Measurements from ENCODE around the gene NME7.

Gene NME7

DNA sequence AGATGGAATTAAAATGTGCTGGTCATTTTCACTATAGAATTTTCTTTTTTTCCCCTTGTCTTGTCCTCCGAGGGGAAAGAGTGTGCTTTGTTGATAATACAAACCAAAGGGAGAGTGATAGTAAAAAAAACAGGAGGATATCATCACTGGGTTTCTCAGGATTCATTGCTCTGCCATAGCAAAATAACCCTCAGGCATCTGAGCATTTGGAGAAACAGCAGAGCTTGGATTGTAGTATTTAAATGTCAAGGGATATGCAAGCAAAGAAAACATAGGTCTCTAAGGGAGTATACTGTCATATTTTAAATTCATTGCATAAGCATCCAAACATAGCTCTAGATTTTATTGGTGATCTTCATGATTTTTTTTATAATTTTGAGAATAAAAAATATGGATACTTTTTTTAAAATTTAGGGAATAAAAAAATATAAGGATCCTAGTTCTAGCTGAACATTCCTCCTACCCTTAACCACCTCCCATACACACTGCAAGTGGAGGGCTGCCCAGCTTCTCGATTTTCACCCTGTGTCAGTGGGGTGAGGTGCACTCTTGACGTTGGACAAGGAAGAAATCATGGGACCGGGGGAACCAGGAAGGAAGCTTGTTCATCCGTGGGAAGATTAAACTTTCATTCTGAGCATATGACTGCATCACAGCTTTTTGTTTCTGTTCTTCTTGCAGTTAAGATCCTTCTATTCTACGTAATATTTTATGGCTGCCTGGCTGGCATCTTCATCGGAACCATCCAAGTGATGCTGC lies 256.7 kb downstream of the NME7 start:
- TF ChIP-seq, protein P1, sequence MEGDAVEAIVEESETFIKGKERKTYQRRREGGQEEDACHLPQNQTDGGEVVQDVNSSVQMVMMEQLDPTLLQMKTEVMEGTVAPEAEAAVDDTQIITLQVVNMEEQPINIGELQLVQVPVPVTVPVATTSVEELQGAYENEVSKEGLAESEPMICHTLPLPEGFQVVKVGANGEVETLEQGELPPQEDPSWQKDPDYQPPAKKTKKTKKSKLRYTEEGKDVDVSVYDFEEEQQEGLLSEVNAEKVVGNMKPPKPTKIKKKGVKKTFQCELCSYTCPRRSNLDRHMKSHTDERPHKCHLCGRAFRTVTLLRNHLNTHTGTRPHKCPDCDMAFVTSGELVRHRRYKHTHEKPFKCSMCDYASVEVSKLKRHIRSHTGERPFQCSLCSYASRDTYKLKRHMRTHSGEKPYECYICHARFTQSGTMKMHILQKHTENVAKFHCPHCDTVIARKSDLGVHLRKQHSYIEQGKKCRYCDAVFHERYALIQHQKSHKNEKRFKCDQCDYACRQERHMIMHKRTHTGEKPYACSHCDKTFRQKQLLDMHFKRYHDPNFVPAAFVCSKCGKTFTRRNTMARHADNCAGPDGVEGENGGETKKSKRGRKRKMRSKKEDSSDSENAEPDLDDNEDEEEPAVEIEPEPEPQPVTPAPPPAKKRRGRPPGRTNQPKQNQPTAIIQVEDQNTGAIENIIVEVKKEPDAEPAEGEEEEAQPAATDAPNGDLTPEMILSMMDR (IDR thresholded peaks at IDR 0.05; ENCODE audit: low read depth, low read length), result no peak
- peak overlapping the region; percentile 21 for H3K4me3 ChIP-seq (ENCODE audit: low read depth, low read length)

DNA sequence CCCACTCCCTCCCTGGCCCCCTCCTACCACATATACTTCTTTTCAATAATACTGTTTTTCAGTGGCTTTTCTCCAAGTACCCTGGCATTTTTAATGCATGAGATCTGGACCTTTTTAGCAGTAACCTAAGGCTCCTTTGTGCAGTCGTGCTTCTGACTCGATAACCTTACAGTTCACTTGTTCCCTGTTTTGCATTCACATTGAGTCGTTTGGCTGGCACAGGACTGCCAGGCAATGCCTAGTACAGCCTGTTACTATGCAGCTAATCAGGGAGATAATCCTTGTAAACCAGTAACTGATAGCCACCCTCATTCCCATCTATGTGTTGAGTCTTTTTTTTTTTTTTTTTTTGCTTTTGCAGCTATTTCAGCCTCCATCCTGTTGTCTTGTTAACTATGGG lies 257.4 kb downstream of the NME7 start:
- TF ChIP-seq, protein P1 (IDR thresholded peaks at IDR 0.05; ENCODE audit: low read depth, low read length), result no peak
- peak overlapping the region; percentile 21 for H3K4me3 ChIP-seq (ENCODE audit: low read depth, low read length)

DNA sequence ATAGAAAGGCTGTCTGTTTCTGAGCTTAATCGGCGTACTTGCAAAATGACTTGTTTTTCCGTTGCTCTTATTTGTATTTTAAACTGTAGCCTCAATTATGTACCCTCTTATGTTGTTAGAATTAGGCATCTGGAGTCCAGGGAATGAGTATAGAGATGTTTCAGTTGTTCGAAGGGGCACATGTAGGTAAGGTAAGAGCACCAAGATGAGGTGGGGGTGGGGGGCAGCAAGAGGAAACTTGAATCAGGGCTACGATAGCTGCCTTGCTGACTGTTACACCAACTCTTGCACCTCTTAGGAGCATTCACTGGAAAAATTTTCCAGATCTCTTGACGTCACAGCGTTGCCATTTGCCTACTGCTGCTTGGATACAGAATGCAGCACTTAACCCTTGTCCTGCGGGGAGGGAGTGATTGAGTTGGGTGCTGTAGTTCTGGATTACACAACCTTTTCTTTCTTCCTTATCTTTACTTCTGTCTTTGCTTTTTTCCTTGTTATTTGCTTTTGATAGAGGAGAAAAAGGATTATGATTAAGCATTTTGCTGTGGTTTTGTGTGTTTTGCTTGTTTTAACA lies 257.9 kb downstream of the NME7 start:
- TF ChIP-seq, protein P1 (IDR thresholded peaks at IDR 0.05; ENCODE audit: low read depth, low read length), result no peak
- peak overlapping the region; percentile 21 for H3K4me3 ChIP-seq (ENCODE audit: low read depth, low read length)

DNA sequence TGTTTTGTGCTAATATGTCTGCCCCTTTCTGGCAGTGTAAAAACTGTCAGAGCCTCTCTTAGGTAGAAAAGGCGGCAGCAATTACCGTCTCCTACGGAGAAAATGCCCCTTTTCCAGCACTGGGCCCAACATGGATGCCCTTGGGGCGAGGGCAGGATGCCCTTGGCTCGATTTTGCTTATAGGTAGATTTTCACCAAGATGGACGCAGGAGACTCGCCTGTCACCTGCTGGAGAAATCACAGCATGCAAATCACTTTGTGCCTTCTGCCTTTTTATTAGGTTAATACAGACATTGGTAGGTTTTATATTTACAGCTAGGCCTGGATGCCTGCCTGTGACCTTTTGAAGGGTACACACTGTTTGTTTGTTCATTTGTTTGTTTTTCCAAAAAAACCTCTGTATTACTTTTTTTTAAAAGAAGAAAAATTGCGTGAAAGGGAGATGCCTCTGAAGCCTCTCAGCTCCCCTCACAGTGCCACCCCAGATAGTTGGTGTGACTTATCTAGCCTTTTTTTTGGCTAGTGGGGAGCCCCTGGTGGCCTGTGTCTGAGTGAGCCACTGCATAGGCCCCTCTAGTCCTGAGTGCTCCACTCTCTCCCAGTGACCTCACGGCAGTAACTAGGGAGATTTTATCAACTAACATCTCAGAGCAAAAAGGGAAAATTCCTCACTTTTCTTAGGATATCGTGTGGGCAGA lies 258.6 kb downstream of the NME7 start:
- peak overlapping the region; percentile 89 for H3K4me3 ChIP-seq (ENCODE audit: low read depth, low read length)
- TF ChIP-seq, protein P1 (IDR thresholded peaks at IDR 0.05; ENCODE audit: low read depth, low read length), result no peak

DNA sequence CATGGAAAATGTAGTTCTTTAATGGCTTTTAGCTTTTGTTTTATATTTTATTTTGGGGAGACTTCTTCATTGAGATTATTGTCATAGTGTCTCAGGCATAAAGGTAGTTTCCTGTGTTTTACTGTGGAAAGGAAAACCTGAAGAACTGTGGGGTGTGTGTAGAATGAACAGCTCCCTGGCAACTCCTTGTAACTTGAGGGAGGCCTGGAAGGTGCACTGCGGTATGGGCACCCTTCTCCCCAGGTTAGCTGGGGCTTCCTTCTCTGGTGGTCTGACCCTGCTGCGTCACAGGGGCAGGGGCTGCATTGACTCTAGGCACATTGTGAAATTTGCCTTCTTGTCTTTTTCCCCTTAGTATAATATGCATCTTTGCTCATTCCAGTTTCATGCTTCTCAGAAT lies 259.4 kb downstream of the NME7 start:
- H3K4me3 ChIP-seq (ENCODE audit: low read depth, low read length), result peak overlapping the region; percentile 89
- TF ChIP-seq, protein P1 (IDR thresholded peaks at IDR 0.05; ENCODE audit: low read depth, low read length), result no peak

DNA sequence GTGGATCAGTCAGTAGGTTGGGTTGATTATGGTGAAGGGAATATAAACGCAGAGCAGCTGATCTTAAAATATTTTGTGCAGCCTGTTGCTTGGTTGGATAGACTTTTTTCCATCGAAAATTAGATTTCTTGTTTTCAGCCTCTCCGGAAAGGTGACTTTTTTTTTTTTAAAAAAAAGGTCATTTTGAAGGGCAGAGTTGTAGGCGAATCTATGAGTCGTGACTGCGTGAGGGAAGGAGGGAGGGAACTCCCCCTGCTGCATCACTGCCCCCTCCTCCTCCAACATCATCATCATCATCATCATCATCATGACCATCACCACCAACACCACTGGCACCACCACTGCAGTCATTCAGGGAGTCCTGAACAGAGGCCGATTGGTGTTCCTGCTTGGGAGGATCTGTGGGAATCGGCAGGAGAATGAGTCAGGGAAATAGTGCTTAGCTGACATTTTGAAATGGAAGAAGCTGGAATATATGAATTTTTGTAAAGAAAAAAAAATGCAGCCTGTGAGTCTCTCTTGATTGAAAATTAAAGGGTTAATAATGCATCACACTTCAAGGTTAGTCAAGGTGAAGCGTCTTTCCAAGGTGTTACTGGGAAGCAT lies 259.9 kb downstream of the NME7 start:
- H3K4me3 ChIP-seq (ENCODE audit: low read depth, low read length), result peak overlapping the region; percentile 89
- TF ChIP-seq, protein P1 (IDR thresholded peaks at IDR 0.05; ENCODE audit: low read depth, low read length), result no peak
